GM19023 (cell line): ENCODE results near the gene ADCK1.
"Not testable (repeated sequence)": the region's sequence is repeated elsewhere in the genome, so short reads cannot be mapped to it uniquely, and the experiment has no call there.

Experiments
- ATAC-seq: cut with Tn5 transposase; IDR thresholded peaks from one replicate; pipeline ENCODE4 v1.9.1; 2021; ENCODE audit warnings: mild to moderate bottlenecking, moderate library complexity; ENCODE audit not compliant: unreplicated experiment

Gene ADCK1

DNA sequence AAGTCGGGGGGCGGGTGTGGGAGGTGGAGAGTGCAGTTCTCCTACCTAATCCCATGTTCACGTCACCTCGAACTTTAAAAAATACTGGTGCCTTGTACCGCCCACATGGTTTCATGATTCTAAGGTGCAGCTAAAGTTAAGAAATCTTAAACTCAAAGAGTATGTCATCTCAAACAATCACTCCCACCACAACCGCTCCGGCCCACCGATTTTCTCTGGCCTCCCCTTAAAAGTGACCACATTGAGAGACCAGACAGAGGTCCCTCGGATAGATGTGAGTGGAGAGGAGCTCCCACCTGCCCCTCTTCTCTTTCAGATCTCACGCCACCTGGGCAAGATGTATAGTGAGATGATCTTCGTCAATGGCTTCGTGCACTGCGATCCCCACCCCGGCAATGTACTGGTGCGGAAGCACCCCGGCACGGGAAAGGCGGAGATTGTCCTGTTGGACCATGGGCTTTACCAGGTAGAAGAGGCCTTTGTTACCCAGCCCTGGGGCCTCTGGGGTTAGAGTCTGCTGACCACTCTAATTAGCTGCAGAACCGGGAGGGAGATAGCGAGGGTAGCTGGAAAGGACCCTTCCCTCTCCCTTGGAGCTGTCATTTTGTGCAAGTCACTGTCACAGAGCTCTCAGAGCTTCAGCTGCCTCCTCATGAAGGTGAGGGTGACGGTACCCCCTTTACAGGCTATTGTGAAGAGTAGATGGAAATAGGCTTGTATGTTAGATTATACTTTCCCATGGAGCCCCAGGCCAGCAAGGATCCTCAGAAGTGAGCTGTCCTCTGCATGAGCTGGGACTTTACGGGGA, 124.4 kb downstream of the ADCK1 start:
- no peak for ATAC-seq

DNA sequence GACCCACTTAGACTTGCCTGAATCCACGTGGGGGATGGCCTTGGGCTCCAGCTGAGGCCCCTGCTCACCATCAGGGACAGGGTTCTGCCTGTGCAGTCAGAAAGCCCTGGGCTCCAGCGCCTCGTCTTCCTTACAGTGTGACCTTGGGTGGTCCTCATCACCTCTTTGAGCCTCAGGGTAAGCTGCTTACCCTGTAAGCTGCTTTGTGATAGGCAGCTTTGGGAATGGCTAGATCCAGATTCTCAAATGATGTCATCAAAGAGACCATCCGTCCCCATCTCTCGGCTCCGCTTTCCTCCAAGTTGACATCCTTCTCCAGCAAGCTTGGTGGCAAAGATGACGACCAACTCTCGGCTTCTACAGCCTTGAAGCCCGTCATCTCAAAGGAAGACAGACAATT, 127.0 kb downstream of the ADCK1 start:
- no peak for ATAC-seq

DNA sequence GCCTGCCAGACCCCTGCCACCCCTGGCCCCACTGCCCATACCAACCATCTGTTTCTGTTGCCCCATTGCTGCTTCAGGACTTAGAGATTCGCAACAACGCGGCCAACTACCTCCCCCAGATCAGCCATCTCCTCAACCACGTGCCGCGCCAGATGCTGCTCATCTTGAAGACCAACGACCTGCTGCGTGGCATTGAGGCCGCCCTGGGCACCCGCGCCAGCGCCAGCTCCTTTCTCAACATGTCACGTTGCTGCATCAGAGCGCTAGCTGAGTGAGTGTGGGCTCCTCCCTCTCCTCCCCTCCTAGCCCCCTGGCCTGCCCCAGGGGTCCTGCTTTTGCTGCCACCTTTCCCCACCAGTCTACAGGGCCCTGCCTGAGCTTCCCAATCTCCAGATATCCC, 131.5 kb downstream of the ADCK1 start:
- no peak for ATAC-seq

DNA sequence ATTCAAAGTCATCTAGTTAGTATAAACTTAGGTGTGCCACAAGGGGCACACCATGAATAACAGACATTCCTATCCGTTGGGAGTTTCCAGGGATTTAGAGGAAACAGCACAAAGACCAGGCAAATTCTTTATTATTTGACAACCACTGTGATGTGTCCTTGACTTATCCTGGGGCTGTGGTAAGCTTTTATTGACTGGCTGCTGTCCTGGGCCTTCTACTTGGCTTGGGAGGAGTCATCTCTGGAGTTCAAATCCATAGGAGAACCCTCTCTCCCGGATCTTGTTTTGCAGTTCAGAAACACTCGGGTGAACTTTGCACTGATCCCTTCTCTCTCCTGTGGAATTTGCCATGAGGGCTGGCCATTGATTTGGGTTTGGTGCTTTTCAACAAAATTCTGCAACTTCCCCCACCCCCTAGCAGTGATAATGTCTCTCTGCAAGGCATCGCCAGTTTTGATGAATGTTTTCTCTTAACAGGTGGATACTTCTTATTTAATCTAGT, 136.3 kb downstream of the ADCK1 start:
- no peak for ATAC-seq

DNA sequence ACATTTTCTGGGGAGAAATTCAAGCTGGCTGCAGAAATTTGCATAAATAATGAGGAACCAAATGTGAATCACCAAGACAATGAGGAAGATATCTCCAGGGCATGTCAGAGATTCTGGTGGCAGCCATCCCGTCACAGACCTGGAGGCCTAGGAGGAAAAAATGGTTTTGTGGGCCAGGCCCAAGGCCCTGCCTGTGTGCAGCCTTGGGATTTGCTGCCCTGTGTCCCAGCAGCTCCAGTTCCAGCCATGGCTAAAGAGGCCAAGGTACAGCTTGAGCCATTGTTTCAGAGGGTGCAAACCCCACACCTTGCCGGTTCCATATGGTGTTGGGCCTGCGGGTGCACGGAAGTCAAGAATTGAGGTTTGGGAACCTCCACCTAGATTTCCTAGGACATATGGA, 147.5 kb downstream of the ADCK1 start:
- no peak for ATAC-seq

DNA sequence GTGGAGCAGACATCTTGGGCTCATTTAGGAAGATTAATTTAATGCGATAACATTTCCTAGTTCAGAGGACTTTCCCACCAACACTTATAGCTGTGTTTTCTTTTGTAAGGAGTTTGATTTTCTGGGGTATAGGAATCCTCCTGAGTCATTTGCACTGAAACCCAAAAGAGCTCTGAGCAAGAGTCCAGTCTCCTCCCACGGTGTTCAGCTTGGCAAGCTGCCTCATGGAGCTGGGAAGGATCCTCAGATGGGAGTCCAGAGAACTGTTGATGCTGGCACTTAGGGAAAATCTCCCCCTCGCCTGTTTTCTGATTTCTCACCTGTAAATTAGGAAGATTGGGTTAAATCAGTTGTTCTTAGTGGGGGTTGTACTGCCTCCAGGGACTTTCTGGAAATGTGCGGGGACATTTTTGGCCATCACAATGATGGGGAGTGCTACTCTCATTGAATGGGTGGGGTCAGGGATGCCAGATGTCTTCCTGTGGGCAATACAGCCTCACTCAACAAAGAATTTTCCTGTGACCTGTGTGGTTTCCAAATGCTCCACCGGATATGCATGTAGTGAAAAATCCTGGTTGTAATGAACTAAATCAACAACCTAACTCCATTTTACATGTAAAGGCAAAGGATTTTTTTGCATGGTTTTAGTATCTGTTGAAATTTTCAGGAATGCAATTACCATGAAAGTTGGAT, 150.6 kb downstream of the ADCK1 start:
- no peak for ATAC-seq

DNA sequence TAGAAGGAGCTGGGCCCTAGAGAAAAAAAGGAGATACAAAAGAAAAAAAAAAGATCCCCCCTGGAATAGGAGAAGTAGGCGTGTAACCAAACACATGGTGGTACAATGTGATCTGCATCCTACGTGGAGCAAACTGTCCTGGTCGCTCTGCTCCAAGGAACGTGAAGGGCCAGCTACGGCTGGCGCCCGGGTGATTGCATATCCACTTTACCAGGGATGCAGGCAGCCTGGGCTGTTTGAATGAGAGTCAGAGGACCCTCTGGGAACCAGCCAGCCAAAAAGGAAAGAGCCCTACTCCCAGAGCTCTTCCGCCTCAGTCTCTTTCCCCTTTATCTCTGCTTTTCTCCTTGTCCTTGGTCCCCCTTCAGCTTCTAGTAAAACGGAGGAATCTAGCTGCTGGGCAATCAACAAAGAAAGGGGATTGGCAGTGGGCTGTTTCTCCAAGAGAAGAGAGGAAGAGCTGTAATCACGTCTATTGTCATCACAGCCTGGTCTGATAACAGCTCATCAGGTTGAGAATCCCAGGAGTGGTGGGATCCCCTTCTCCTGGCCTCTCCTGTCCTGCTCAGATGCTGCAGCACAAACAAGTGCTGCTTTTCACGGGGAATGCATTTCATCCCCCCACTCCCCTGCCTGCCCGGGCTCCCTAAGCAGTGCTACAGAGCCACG, 156.0 kb downstream of the ADCK1 start:
- ATAC-seq: no peak

DNA sequence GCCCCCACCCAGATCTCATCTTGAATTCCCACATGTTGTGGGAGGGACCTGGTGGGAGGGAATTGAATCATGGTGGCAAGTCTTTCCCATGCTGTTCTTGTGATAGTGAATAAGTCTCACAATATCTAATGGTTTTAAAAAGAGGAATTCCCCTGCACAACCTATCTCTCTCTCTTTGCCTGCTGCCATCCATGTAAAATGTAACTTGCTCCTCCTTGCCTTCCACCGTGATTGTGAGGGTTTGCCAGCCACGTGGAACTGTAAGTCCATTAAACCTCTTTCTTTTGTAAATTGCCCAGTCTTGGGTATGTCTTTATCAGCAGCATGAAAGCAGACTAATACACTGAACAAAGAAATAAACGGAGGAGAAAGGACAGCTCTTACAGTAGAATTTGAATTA, 159.8 kb downstream of the ADCK1 start:
- not testable (repeated sequence) for ATAC-seq

DNA sequence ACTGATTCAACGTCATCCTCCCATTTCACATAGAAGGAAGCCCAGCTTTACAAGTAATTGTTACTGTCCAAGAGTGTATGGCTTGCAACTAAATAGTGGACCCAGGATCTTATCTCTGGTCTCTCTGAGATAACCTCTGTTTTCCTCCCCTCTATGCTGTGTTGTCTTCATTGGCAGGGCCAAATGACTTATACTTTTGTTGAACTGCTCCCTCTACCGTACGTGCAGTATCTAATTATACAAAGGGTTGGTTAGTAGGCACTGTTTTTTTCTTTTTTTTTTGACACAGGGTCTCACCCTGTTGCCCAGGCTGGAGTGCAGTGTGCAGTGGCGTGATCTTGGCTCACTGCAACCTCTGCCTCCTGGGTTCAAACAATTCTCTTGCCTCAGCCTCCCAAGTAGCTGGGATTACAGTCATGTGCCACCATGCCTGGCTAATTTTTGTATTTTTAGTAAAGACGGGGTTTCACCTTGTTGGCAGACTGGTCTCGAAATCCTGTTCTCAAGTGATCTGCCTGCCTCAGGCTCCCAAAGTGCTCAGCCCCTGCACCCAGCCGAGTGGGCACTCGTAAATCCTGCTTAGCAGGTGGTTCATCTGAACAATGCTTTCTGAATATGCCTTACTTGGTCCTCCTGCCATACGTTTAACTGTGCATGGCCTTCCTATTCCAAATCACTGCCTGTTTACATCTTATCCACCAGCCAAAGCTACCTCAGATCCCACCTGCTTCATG, 162.1 kb downstream of the ADCK1 start:
- ATAC-seq: no peak

DNA sequence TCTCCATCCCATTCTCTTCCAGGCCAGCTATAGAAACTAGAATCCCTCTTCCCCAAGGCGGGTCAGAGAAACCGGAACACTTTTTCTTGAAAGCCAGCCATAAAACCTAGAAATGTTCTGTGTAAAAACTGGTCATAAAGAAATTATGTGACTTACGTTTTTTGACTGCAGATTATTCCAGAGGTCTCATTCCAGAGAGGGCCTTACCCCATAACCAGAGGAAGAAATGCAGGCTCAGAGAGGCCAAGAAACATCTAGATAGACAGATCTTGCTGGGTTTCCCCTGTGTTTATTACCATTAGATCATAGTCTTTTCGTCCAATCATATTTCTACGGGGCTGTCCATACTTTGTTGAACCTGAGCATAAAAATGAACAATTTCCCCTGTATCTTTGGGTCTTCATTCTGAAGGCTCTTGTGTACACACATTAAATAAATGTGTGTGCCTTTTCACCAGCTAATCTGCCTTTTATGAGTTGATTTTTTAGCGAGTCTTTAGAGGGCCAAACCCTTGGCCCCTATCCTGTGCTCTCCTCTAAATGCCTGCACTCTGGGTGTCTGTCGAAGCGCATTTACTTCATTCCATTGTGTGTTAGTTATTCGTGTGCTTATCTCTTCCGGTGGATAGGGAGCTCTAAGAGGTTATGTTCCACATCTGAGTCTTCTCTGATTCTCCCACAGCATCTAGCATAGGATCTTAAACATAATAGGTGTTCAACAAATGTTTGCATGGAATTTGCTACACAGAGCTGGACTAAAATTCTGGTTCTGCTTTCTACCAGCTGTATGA, 163.0 kb downstream of the ADCK1 start:
- no peak for ATAC-seq

DNA sequence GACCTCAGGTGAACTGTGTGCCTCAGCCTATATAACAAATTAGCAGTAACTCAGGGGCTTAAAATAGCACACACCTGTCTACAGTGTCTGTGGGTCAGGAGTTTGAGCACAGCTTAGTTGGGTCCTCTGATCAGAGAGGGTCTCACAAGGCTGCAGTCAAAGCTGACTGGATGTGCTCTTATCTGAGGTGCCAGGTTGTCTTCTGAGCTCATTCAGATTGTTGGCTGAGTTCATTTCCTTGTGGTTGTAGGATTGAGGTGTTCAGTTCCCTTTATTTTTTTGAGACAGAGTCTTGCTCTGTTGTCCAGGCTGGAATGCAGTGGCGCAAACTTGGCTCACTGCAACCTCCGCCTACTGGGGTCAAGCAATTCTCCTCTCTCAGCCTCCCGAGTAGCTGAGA, 164.7 kb downstream of the ADCK1 start:
- no peak for ATAC-seq

DNA sequence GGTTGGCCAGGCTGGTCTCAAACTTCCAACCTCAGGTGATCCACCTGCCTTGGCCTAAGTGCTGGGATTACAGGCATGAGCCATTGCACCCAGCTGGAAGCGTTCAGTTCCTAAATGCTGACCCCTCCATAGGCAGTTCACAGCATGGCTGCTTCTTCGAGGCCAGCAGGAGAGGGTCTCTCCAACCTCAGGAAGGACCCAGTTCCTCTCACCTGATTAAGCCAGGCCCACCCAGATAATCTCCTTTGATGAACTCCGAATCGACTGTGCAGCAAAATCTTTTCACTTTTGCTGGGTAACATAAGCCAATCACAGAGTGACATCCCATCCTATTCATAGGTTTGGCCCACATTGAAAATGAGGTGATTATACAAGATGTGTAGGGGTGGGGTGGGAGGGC, 165.1 kb downstream of the ADCK1 start:
- no peak for ATAC-seq

DNA sequence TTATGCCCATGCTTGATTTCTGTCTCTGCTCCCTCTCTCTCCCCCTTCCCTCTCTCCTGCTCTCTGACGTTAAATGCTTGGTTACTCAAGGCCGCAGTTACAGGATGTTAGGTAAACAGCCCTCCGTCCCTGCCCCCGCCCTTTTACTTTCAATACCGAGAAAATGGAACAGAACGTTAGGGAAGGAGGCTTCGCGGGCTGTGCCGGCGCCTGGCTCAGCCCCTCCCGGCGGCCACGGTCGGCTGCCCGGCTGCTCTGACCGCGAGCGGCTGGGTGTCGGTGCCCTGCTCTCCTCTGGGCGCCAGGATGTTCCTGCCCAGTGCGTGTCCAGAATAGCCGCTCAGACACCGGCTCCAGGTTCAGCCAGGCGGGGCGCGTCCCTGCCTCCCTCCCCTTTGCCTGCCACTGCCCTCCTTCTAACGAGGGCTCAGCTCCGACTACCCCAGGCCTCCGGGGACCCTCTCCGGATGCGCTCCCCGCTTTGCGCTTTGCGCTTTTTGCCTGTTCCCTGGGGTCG, 166.1 kb downstream of the ADCK1 start:
- ATAC-seq: peak; percentile 58

DNA sequence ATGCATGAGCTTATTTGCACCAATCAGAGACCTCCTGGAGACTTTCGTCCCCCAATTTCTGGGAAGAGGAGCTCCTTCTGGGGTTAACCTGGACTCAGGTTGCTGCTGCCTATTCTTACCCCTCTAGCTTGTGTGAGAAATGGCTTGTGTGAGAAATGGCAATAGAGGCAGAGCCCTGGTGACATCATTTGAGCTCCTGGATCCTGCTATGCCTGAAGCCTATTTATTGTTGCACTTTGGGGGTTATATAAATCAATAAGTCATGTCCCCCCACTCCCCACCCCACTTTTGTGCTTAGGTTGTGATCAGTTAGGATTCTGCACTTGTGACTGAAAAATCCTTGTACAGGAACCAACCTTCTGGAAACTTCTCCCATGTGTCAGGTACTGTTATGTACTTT, 167.2 kb downstream of the ADCK1 start:
- no peak for ATAC-seq

DNA sequence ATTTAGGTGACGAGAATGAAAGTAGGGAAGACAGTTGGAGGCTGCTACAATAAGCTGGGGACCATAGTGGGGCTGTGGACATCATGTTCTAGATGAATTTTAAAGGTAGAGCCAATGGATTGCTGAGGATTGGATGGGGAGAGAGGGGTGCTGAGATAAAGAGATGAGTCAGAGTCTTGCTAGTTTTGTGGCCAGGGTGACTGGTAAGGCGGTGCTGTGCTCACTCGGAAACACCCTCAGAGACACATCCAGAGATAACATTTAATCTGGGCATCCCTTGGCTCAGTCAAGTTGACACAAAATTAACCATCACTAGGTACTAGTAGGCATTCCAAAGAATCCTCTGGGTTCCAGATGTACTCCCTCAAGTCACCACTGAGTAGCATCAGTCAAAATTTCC, 170.7 kb downstream of the ADCK1 start:
- ATAC-seq: no peak

DNA sequence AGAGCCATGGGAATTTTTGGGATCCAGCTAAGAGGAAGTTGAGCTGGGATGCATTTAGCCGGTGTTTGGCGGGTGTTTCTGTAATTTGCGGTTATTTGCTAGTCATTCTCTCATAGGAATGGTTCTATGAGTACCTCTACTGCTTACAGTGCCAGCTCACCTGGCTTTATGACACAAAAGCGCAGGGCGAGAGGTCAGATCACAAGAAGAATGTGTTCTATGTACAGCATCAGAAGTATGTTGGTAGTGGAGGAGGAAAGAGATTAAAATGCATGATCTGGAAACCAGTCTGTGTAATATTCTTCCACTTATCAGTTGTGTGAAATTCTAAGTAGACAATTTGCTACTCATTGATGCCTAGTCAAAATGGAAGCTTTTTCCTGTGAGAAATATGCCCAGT, 173.3 kb downstream of the ADCK1 start:
- no peak for ATAC-seq

DNA sequence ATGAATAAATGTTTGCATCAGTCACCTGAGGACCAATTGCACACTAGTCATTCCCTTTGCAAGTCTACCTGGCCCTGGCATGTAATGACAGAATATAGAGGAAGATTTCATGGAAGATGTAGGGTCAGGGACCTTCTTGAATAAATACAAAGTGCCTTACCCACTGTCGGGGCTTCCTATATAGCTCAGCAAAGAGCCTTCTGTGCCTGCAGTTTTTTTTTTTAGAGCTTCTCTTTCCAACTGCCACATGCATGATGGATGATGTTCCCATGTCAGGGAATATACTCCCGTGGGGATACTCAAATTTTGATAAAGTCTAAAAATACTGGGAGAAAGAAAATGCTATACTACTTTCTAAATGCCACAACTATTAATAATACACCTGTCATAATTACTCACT, 176.7 kb downstream of the ADCK1 start:
- ATAC-seq: no peak

DNA sequence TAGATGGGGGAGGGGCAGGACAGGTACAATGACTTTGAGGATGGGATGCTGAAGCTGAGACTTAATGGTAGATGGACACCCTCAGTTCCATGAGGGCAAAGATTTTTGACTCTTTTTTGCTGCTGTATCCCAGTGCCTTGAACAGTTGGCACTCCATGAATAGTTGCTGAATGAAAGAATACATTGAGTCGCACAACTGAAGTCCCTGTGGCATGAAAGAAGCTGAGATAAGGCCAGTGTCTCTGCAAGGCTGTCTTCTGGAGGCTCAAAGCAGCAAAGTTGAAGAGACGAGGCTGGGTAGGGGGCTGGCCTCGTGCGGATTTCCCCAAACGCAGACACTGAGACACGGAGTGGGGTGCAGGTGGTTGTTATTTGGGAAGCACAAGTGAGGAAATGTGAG, 179.3 kb downstream of the ADCK1 start:
- no peak for ATAC-seq

DNA sequence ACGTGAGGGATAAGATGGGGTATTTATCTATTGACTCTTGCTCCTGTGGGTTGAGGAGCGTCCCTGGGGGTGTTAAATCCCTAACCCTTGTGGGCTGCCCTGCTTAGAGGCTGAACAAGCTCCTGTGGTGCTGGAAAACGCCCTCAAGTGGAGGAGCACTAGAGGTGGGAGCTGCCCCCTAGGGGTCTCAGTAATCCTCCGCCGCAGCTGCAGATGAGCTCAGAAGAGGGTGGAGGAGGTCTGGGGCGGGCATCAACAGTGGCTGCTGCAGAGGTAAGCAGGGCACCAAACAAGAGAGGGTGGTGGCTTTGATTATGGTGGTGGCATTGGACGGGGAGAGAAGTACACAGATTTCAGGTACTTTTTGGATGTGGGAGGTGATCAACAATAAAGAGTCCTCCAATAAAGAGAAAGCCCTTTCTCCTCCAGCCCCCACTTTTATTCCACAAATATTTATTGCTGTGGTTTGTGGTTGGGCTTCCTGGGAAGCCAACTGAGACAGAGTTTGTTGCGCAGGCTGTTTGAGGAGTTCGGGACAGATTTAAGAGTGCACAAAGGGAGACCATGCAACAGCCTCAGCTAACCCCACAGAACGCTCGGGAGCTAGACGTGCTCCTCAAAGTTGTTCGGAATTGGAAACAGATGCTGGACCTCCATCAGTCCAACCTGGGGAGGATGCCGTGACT, 179.9 kb downstream of the ADCK1 start:
- no peak for ATAC-seq
